ENCODE measurements around the gene RNPEP.
"Not testable (repeated sequence)": the region's sequence is repeated elsewhere in the genome, so short reads cannot be mapped to it uniquely, and the experiment has no call there.

The RNPEP gene

GRCh38 chr1:202012544-202013478 lies 30.4 kb downstream of the RNPEP start:
- DNase-seq: no peak

GRCh38 chr1:202013603-202014002 lies 31.2 kb downstream of the RNPEP start:
- DNase-seq: no peak

GRCh38 chr1:202014060-202014459 lies 31.6 kb downstream of the RNPEP start:
- no peak for DNase-seq

GRCh38 chr1:202014915-202015661 lies 32.6 kb downstream of the RNPEP start:
- DNase-seq: no peak

GRCh38 chr1:202015662-202015937 lies 33.2 kb downstream of the RNPEP start:
- no peak for DNase-seq

GRCh38 chr1:202016022-202016810 lies 33.8 kb downstream of the RNPEP start:
- no peak for DNase-seq

GRCh38 chr1:202016811-202017748 lies 34.6 kb downstream of the RNPEP start:
- no peak for DNase-seq

GRCh38 chr1:202017749-202018467 lies 35.5 kb downstream of the RNPEP start:
- DNase-seq: no peak

GRCh38 chr1:202018468-202019234 lies 36.2 kb downstream of the RNPEP start:
- DNase-seq: no peak

- not testable (repeated sequence) for DNase-seq
Measured at GRCh38 chr1:202019235-202019558, 36.7 kb downstream of the RNPEP start.

GRCh38 chr1:202023001-202023433 lies 40.6 kb downstream of the RNPEP start:
- DNase-seq: peak; percentile 40

GRCh38 chr1:202029171-202029665 lies 46.8 kb downstream of the RNPEP start:
- peak; percentile 42 for DNase-seq

GRCh38 chr1:202029727-202030126 lies 47.3 kb downstream of the RNPEP start:
- DNase-seq: no peak

- DNase-seq: no peak
Measured at GRCh38 chr1:202031796-202032195, 49.3 kb downstream of the RNPEP start.

- DNase-seq: no peak
Measured at GRCh38 chr1:202034149-202034682, 51.8 kb downstream of the RNPEP start.

GRCh38 chr1:202034683-202035462 lies 52.4 kb downstream of the RNPEP start:
- DNase-seq: no peak

- no peak for DNase-seq
Measured at GRCh38 chr1:202036595-202037387, 54.3 kb downstream of the RNPEP start.

GRCh38 chr1:202037706-202038296 lies 55.4 kb downstream of the RNPEP start:
- DNase-seq: no peak

Data from NCI-H2227 treated with DMSO at 0.1 percent for 48 hours (cell line).